Epithelial cell of esophagus (primary cell): ENCODE results near the gene PRG2.
"Not testable (repeated sequence)": the region's sequence is repeated elsewhere in the genome, so short reads cannot be mapped to it uniquely, and the experiment has no call there.

Experiments
- DNase-seq: peaks from one replicate; pipeline ENCODE4 v3.0.0; 2010; ENCODE audit warnings: low read depth
- H3K4me3 ChIP-seq: 2 replicates; pipeline ENCODE4 v1.5.1; 2011; ENCODE audit warnings: mild to moderate bottlenecking, low read length, control low read depth
- TF ChIP-seq, protein P1 (sequence below): IDR thresholded peaks from 2 replicates; pipeline ENCODE4 v1.5.1; 2011; ENCODE audit warnings: low read depth, mild to moderate bottlenecking, low read length, control low read depth, inconsistent platforms; ENCODE audit not compliant: insufficient read depth; ENCODE audit errors: missing control alignments

The PRG2 gene

DNA sequence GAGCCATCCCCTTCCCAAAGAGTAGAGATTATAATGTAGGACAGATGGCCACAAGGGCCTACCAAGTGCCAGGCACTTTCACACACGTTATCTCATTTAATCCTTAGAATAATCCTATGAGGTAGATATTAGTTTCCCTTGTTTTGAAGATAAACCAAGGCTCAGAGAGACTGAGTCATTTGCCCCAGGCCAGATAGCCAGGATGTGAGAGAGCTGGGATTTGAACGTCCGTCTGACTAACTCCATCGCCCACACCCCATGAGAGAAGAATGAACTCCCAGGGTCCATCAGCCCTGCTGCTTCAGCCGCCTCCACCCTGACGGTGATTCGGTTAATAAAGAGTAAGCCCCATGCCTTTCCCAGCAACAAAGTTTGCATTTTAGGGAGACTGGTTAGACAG lies 20.2 kb downstream of the PRG2 start:
- TF ChIP-seq, protein P1, sequence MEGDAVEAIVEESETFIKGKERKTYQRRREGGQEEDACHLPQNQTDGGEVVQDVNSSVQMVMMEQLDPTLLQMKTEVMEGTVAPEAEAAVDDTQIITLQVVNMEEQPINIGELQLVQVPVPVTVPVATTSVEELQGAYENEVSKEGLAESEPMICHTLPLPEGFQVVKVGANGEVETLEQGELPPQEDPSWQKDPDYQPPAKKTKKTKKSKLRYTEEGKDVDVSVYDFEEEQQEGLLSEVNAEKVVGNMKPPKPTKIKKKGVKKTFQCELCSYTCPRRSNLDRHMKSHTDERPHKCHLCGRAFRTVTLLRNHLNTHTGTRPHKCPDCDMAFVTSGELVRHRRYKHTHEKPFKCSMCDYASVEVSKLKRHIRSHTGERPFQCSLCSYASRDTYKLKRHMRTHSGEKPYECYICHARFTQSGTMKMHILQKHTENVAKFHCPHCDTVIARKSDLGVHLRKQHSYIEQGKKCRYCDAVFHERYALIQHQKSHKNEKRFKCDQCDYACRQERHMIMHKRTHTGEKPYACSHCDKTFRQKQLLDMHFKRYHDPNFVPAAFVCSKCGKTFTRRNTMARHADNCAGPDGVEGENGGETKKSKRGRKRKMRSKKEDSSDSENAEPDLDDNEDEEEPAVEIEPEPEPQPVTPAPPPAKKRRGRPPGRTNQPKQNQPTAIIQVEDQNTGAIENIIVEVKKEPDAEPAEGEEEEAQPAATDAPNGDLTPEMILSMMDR = no peak
- peak; percentile 94 for DNase-seq

DNA sequence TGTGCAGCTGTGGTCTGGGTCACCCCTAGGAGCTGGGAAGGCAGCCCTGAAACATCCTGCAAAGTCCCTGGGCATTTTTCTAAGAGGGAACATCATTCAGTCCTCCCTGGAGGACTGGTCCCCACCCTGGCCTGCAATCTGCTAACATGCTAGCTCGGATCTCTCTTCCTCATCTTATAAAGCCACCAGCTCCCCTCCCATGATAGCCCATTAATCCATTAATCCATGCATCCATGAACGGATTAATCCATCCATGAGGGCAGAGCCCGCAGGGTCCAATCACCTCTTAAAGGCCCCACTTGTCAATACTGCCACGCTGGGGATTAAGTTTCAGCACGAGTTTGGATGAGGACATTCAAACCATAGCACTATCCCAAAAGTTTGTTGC lies 21.6 kb downstream of the PRG2 start:
- TF ChIP-seq, protein P1 = no peak

More for the DNA sequence above, 20.2 kb downstream of the PRG2 start:
- H3K4me3 ChIP-seq = no peak overlapping the region

DNA sequence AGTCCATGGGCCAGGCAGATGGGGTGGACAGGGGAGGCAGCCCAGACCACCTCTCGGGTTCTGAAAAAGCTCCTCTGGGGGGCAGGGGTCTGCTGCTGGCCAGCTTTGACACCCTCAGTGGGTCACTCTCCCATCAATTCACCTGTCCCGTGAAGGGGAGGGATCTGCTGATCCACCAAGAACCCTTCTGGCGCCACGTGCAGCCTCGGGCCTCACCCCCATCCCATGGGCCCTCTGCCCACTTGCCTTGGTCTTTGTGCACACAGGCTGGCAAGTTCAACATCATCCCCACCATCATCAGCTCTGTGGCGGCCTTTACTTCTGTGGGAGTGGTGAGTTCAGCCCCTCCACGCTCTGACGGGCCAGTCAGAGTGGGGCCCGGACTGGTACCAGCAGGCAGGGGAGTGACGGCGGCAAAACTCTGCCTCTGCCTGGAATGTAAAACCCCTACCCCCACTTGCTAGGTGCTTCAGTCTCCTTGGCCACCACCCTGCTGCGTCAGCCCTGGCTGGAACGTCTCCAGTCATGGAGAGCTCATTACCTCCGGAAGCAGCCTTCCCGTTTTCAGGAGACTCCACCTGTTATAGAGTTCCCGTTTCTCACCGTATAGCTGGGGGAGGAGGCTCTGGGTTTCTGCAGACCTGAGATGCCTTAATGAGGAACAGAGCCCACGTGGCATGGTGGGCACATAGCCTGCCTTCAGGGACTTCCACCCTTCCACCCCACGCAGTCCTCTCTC lies 22.2 kb downstream of the PRG2 start:
- DNase-seq = peak; percentile 77
- no peak overlapping the region for H3K4me3 ChIP-seq
- TF ChIP-seq, protein P1 = no peak

More for the DNA sequence above, 21.6 kb downstream of the PRG2 start:
- no peak for DNase-seq
- H3K4me3 ChIP-seq = no peak overlapping the region

DNA sequence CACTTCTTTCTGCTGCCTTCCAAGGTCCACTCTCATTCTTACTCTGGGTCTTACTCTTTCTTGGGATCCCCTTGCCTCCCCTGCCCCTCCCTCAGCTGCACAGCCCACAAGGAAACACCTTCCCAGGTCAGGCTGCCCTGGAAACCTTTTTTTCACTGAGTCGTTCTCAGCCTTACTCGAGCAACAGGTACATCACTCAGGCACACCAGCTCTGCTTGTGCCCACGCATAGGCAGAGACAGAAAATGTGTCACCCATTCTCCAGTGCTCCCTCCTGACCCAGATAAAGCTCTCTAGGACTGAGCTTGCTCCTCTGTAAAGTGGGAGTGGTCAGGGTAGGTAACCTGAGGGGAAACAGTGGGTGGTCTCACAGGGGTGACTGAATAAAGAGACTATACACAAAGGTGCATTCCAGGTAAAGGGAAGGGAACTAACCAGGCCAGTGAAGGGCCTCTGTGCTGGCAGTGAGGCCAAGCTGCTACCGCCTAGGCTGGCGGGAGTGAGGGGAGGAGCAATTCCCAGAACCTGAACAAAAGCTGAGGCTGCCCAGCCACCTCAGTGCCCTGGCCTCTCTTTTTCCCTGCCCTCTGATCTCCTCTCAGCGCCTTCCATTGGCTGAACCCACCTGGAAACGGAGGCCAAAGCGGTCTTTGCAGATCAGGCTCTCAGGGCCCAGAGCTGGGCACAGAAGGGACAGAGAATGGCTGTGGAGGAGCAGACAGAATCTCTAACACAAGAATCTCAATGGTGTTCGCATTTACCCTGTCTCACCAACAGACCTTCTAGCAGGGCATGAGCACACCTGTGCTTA lies 25.4 kb downstream of the PRG2 start:
- no peak overlapping the region for H3K4me3 ChIP-seq
- TF ChIP-seq, protein P1 = no peak
- no peak for DNase-seq

DNA sequence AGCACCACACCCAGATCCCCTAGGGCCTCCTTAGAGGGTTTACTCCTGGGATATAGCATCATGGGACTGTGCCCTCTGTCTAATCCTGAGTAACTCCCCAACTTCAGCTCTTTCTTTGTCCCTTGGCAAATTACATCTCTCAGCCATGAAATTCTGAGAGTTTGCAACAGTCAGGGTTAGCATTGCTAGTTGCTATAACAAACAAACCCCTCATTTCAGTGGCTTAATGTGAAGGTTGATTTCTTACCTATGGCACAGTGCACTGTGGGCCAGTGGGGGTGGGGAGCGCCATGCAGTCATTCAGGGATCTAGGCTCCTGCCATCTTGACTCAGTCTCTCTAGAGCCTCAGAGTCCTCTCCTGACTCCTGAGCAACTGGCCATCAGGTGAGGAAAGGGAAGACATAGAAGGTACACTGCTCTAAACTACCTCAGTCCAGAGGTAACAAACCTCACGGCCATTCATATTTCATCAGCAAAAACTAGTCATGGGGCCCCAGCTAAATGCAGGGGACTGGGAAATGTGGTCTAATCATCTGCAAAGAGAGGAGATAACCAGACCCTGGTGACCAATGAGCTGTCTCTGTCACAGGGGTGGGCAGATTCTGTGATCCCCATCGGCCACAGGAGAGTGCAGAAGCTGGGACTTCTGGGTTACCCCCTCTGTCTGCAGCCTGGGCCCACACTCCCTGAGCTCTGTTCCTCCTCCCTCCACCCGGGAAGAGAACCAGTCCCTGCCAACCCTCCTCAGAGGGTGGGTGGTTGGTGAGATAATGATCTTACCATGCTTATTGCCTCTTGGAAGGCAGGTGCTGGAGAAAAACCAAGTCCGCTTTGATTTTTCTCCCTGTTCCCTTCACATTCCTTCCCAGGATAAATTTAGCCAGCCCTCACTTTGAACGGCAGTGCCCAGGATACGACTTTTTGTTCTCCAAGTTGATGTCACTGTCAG lies 27.0 kb downstream of the PRG2 start:
- no peak for DNase-seq
- TF ChIP-seq, protein P1 = no peak
- H3K4me3 ChIP-seq = no peak overlapping the region

DNA sequence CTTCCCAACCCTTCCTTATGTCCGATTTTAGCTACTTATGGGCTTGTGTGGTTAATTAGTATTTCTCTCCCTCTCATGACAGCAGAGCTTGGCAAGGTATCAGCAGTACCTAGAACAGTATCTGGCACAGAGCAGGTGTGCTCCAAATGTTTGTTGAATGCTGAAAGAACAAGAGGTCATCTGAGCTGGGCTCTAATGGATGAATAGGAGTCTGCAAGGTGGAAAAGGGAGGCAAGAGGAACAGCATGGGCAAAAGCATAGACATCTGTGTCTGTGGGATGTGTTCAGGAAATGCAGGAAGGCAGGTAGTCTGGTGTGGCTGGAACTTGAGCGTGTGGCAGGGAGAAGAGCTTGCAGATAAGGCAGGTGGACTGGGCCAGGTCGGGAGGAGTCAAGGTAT lies 28.5 kb downstream of the PRG2 start:
- no peak overlapping the region for H3K4me3 ChIP-seq
- TF ChIP-seq, protein P1 = no peak
- DNase-seq = no peak

DNA sequence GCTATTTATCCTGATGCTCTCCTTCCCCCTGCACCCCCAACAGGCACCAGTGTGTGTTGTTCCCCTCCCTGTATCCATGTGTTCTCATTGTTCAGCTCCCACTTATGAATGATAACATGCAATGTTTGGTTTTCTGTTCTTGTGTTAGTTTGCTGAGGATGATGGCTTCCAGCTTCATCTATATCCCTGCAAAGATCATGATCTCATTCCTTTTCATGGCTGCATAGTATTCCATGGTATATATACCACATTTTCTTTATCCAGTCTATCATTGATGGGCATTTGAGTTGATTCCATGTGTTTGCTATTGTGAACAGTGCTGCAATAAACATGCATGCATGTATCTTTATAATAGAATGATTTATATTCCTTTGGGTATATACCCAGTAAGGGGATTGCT lies 29.0 kb downstream of the PRG2 start:
- not testable (repeated sequence) for H3K4me3 ChIP-seq, DNase-seq
